HEK293 (cell line): ENCODE data around the gene SDE2.

Experiments used
- CTCF ChIA-PET: fragments of 350-600 bp; formaldehyde crosslinking; extraction: SDS; loops from one replicate; lab custom pipeline; 2021; ENCODE audit warnings: antibody characterized with exemption; lab: Yijun Ruan, JAX
- POLR2A ChIA-PET: fragments of 300-600 bp; formaldehyde crosslinking; extraction: SDS; loops from one replicate; lab custom pipeline; 2020; ENCODE audit warnings: antibody characterized with exemption, inconsistent platforms; lab: Yijun Ruan, JAX
- H3K27ac ChIP-seq: fragments of 200-500 bp; sonication (Bioruptor generic); 2 replicates; pipeline ENCODE4 v1.5.1; 2014; ENCODE audit warnings: low read depth, low read length, control low read depth, inconsistent platforms; ENCODE audit errors: extremely low read depth
- H3K36me3 ChIP-seq, 2 experiments: fragments of 200-500 bp in 1 of 2; sonication (Bioruptor generic) in 1 of 2; 1 replicate in 1 of 2; 2 replicates in 1 of 2; pipeline ENCODE4 v1.5.1; 2014 to 2017; ENCODE audit warnings: inconsistent platforms in 2 of 2, low read length in 2 of 2; ENCODE audit not compliant: control insufficient read depth in 2 of 2, insufficient read depth in 1 of 2
- H3K4me1 ChIP-seq: fragments of 200-500 bp; sonication (Bioruptor generic); 2 replicates; pipeline ENCODE4 v1.5.1; 2014; ENCODE audit warnings: mild to moderate bottlenecking, low read length, inconsistent platforms; ENCODE audit not compliant: control insufficient read depth, insufficient read depth
- H3K4me3 ChIP-seq: 2 replicates; pipeline ENCODE4 v1.5.1; 2011; ENCODE audit warnings: low read depth, mild to moderate bottlenecking, control low read depth, low read length, moderate library complexity
- H3K9me3 ChIP-seq: fragments of 200-500 bp; sonication (Bioruptor generic); 2 replicates; pipeline ENCODE4 v1.5.1; 2014; ENCODE audit warnings: low read depth, low read length, inconsistent platforms; ENCODE audit not compliant: control insufficient read depth, insufficient read depth
- GLI2 ChIP-seq: fragments of 450-650 bp; formaldehyde crosslinking; IDR thresholded peaks from 2 replicates; pipeline ENCODE4; 2017; ENCODE audit warnings: missing biosample characterization, missing genetic modification characterization, low read depth, borderline replicate concordance
- HOXD13 ChIP-seq: sonication (generic); formaldehyde crosslinking; IDR thresholded peaks from 2 replicates; pipeline ENCODE4 v1.8.0; 2022; ENCODE audit warnings: missing genetic modification reagents, borderline replicate concordance
- PRDM10 ChIP-seq: fragments of 450-650 bp; formaldehyde crosslinking; IDR thresholded peaks from 2 replicates; pipeline ENCODE4 v1.5.1; 2016; ENCODE audit warnings: missing biosample characterization, missing genetic modification characterization
- PRDM6 ChIP-seq: fragments of 450-650 bp; formaldehyde crosslinking; IDR thresholded peaks from 2 replicates; pipeline ENCODE4 v1.5.1; 2017; ENCODE audit warnings: missing biosample characterization, missing genetic modification characterization
- TSHZ1 ChIP-seq: fragments of 450-650 bp; formaldehyde crosslinking; IDR thresholded peaks from 2 replicates; pipeline ENCODE4 v1.5.1; 2016; ENCODE audit warnings: missing biosample characterization, missing genetic modification characterization, borderline replicate concordance
- ZBTB20 ChIP-seq: fragments of 450-650 bp; formaldehyde crosslinking; IDR thresholded peaks from 2 replicates; pipeline ENCODE4 v1.5.1; 2016; ENCODE audit warnings: missing biosample characterization, missing genetic modification characterization
- ZNF121 ChIP-seq: fragments of 450-650 bp; formaldehyde crosslinking; IDR thresholded peaks from 2 replicates; pipeline ENCODE4 v1.5.1; 2016; ENCODE audit warnings: missing biosample characterization, missing genetic modification characterization
- ZNF148 ChIP-seq: fragments of 450-650 bp; formaldehyde crosslinking; IDR thresholded peaks from 2 replicates; pipeline ENCODE4 v1.5.0; 2017; ENCODE audit warnings: missing biosample characterization, missing genetic modification characterization, borderline replicate concordance
- ZNF266 ChIP-seq: fragments of 450-650 bp; formaldehyde crosslinking; IDR thresholded peaks from 2 replicates; pipeline ENCODE4 v1.5.1; 2016; ENCODE audit warnings: missing biosample characterization, missing genetic modification characterization, low read depth
- ZNF302 ChIP-seq: fragments of 450-650 bp; formaldehyde crosslinking; IDR thresholded peaks from 2 replicates; pipeline ENCODE4 v1.5.1; 2016; ENCODE audit warnings: missing biosample characterization, missing genetic modification characterization, low read depth
- ZNF596 ChIP-seq: fragments of 450-650 bp; IDR thresholded peaks from 2 replicates; pipeline ENCODE4 v1.5.0; 2018; ENCODE audit warnings: missing biosample characterization, mild to moderate bottlenecking, missing genetic modification characterization, moderate library complexity
- ZNF600 ChIP-seq: fragments of 450-650 bp; formaldehyde crosslinking; IDR thresholded peaks from 2 replicates; pipeline ENCODE4 v1.5.1; 2016; ENCODE audit warnings: missing biosample characterization, missing genetic modification characterization
- ZNF658 ChIP-seq: fragments of 450-650 bp; formaldehyde crosslinking; IDR thresholded peaks from 2 replicates; pipeline ENCODE4; 2016; ENCODE audit warnings: missing biosample characterization, missing genetic modification characterization

SDE2 gene

DNA sequence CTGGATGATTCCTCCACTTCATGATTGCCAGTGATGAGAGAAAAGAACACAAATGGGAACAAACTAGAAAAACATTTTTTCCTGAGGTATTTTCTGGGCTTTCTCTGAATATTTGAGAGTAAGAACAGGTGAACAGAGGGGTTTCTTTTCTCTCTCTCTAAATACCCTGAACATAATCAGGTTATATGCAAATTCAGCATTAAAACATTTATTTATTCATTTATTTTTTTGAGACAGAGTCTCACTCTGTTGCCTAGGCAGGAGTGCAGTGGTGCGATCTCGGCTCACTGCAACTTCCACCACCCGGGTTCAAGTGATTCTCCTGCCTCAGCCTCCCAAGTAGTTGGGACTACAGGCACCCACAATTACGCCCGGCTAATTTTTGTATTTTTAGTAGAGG, 52.3 kb downstream of the SDE2 start (continued):
- TF ChIP-seq ZNF148 (tag by site-specific recombination) (no peak), TSHZ1 (tag by site-specific recombination) (no peak), ZNF596 (tag by site-specific recombination) (no peak), GLI2 (tag by site-specific recombination) (no peak), ZNF266 (no peak), PRDM6 (tag by site-specific recombination) (no peak), ZNF658 (tag by site-specific recombination) (no peak), PRDM10 (tag by site-specific recombination) (no peak), HOXD13 (CRISPR knock-in tag) (no peak)

GRCh38 chr1:225946082-225946620, 53.0 kb downstream of the SDE2 start:
- H3K36me3 ChIP-seq = no peaks in the 10 kb centered on the region
- POLR2A ChIA-PET = no interaction called here
- H3K27ac ChIP-seq = no peak overlapping the region
- no peaks in the 10 kb centered on the region for H3K4me1 ChIP-seq
- TF ChIP-seq ZNF121 (tag by site-specific recombination) (no peak), ZNF600 (0 out of 2 replicates have a peak, but pooled peaks have one; percentile 20), ZNF302 (tag by site-specific recombination) (no peak), ZBTB20 (peak; percentile 53)
- H3K4me3 ChIP-seq = no peak overlapping the region
- CTCF ChIA-PET = interaction anchor here (0.5 to 1.0 kb wide), 2 partner anchors 18 to 32 kb away, joined by 3 read pairs; no protein-coding TSS in a partner anchor
- no peaks in the 10 kb centered on the region for H3K9me3 ChIP-seq
